Neural cell (in vitro differentiated cells): Measurements from ENCODE around the gene SNRNP200. TPM values are rescaled to one million over a fixed set of nuclear protein-coding genes. Genes with fewer than 3 reads are reported as not detected.

Experiments used
- H2AFZ ChIP-seq: fragments of 200-600, 300-800 bp; sonication (generic), shearing (Covaris generic); 2 replicates; pipeline ENCODE4 v1.6.0; 2014; ENCODE audit warnings: low read depth, mild to moderate bottlenecking, antibody characterized with exemption, low read length, moderate library complexity
- H3F3A ChIP-seq: fragments of 200-600 bp; shearing (Covaris generic); 2 replicates; pipeline ENCODE4 v1.6.1; 2016; ENCODE audit warnings: mild to moderate bottlenecking, moderate library complexity, mixed read lengths, antibody characterized with exemption, low read length; ENCODE audit not compliant: insufficient read depth, poor library complexity, severe bottlenecking
- H3K27ac ChIP-seq: fragments of 200-600, 300-800 bp; sonication (generic), shearing (Covaris generic); 2 replicates; pipeline ENCODE4 v1.5.1; 2014; ENCODE audit warnings: mild to moderate bottlenecking, low read length, moderate library complexity
- H3K27me3 ChIP-seq: fragments of 300-800, 200-600 bp; sonication (generic), shearing (Covaris generic); 2 replicates; pipeline ENCODE4 v1.6.0; 2014; ENCODE audit warnings: mild to moderate bottlenecking, low read depth, low read length, moderate library complexity; ENCODE audit not compliant: insufficient read depth
- H3K36me3 ChIP-seq: fragments of 300-800, 200-600 bp; sonication (generic), shearing (Covaris generic); 2 replicates; pipeline ENCODE4 v1.5.1; 2014; ENCODE audit warnings: mild to moderate bottlenecking, antibody characterized with exemption, low read length, moderate library complexity; ENCODE audit not compliant: insufficient read depth
- H3K4me2 ChIP-seq: fragments of 300-800, 200-600 bp; sonication (generic), shearing (Covaris generic); 2 replicates; pipeline ENCODE4 v1.6.0; 2014; ENCODE audit warnings: mild to moderate bottlenecking, low read length
- H3K4me3 ChIP-seq: fragments of 300-800, 200-600 bp; sonication (generic), shearing (Covaris generic); 2 replicates; pipeline ENCODE4 v1.5.1; 2014; ENCODE audit warnings: mild to moderate bottlenecking, low read length, moderate library complexity
- H3K79me2 ChIP-seq: fragments of 200-600 bp; shearing (Covaris generic); replicated peaks from 2 replicates; pipeline ENCODE4 v1.6.0; 2014; ENCODE audit warnings: mild to moderate bottlenecking, low read length, moderate library complexity; ENCODE audit not compliant: insufficient read depth
- H3K9ac ChIP-seq: fragments of 300-800, 200-600 bp; sonication (generic), shearing (Covaris generic); 2 replicates; pipeline ENCODE4 v1.6.1; 2016; ENCODE audit warnings: mild to moderate bottlenecking, low read length, mixed read lengths
- H3K9me2 ChIP-seq: fragments of 200-600 bp; shearing (Covaris generic); 2 replicates; pipeline ENCODE4 v1.6.1; 2016; ENCODE audit warnings: mild to moderate bottlenecking, low read length, mixed read lengths; ENCODE audit not compliant: insufficient read depth
- H3K9me3 ChIP-seq: fragments of 200-600, 300-800 bp; sonication (generic), shearing (Covaris generic); 2 replicates; pipeline ENCODE4 v1.6.1; 2016; ENCODE audit warnings: mild to moderate bottlenecking, mixed run types, low read length, moderate library complexity, mixed read lengths
- H4K20me1 ChIP-seq: fragments of 200-600 bp; shearing (Covaris generic); 2 replicates; pipeline ENCODE4 v1.6.1; 2016; ENCODE audit warnings: mild to moderate bottlenecking, mixed run types; ENCODE audit not compliant: insufficient read depth
- EP300 ChIP-seq: fragments of 450-650 bp; conservative IDR thresholded peaks from 2 replicates; pipeline ENCODE4 v1.6.1; 2014; ENCODE audit warnings: antibody characterized with exemption, mild to moderate bottlenecking, moderate library complexity; ENCODE audit not compliant: poor library complexity, severe bottlenecking
- EZH2 ChIP-seq: fragments of 200-600, 300-800 bp; shearing (Covaris generic), sonication (generic); IDR thresholded peaks from 2 replicates; pipeline ENCODE4 v1.6.1; 2014; ENCODE audit warnings: antibody characterized with exemption, low read length, borderline replicate concordance, mild to moderate bottlenecking; ENCODE audit not compliant: insufficient read depth, poor library complexity, severe bottlenecking
- MXI1 ChIP-seq: fragments of 450-650 bp; conservative IDR thresholded peaks from 2 replicates; pipeline ENCODE4 v1.6.1; 2014; ENCODE audit warnings: antibody characterized with exemption, mild to moderate bottlenecking; ENCODE audit not compliant: poor library complexity, severe bottlenecking
- POLR2AphosphoS5 ChIP-seq: IDR thresholded peaks from 2 replicates; pipeline ENCODE4 v1.6.1; 2012
- RAD21 ChIP-seq: fragments of 450-650 bp; conservative IDR thresholded peaks from 2 replicates; pipeline ENCODE4 v1.6.1; 2014; ENCODE audit warnings: antibody characterized with exemption, mild to moderate bottlenecking, moderate library complexity
- REST ChIP-seq: IDR thresholded peaks from 2 replicates; pipeline ENCODE4 v1.6.1; 2012; ENCODE audit warnings: borderline replicate concordance
- SMC3 ChIP-seq: fragments of 450-650 bp; conservative IDR thresholded peaks from 2 replicates; pipeline ENCODE4 v1.6.1; 2014; ENCODE audit warnings: antibody characterized with exemption, mild to moderate bottlenecking, moderate library complexity; ENCODE audit not compliant: poor library complexity
- TAF1 ChIP-seq: IDR thresholded peaks from 2 replicates; pipeline ENCODE4 v1.6.1; 2012; ENCODE audit warnings: low read depth
- polyA plus RNA-seq: library from polyadenylated mRNA; depleted of rRNA; stranded (reverse); fragments of >200 nt; gene quantifications from 2 replicates; pipeline ENCODE4 v1.2.3, GENCODE V29; 2014
- TF ChIP-seq, protein P1 (sequence below): fragments of 450-650 bp; IDR thresholded peaks from 2 replicates; pipeline ENCODE4 v1.5.1; 2014; ENCODE audit warnings: antibody characterized with exemption, mild to moderate bottlenecking, moderate library complexity; ENCODE audit not compliant: poor library complexity, severe bottlenecking

Gene SNRNP200
- polyA plus RNA-seq, 1 donor from 2014 or later, result 70.4 TPM

- Histone ChIP-seq H3K9ac (no peak overlapping the region), H3F3A (no peaks in the 10 kb centered on the region), H3K4me3 (no peak overlapping the region), H3K27ac (no peak overlapping the region), H3K36me3 (no peaks in the 10 kb centered on the region), H3K9me3 (no peaks in the 10 kb centered on the region), H3K4me2 (no peak overlapping the region), H4K20me1 (no peaks in the 10 kb centered on the region), H3K27me3 (no peaks in the 10 kb centered on the region), H3K79me2 (no peaks in the 10 kb centered on the region), H3K9me2 (no peaks in the 10 kb centered on the region), H2AFZ (no peak overlapping the region)
- TF ChIP-seq MXI1 (no peak), RAD21 (no peak), EP300 (no peak), REST (no peak), EZH2 (no peak), POLR2AphosphoS5 (no peak), SMC3 (no peak), TAF1 (no peak)
- TF ChIP-seq, protein P1, sequence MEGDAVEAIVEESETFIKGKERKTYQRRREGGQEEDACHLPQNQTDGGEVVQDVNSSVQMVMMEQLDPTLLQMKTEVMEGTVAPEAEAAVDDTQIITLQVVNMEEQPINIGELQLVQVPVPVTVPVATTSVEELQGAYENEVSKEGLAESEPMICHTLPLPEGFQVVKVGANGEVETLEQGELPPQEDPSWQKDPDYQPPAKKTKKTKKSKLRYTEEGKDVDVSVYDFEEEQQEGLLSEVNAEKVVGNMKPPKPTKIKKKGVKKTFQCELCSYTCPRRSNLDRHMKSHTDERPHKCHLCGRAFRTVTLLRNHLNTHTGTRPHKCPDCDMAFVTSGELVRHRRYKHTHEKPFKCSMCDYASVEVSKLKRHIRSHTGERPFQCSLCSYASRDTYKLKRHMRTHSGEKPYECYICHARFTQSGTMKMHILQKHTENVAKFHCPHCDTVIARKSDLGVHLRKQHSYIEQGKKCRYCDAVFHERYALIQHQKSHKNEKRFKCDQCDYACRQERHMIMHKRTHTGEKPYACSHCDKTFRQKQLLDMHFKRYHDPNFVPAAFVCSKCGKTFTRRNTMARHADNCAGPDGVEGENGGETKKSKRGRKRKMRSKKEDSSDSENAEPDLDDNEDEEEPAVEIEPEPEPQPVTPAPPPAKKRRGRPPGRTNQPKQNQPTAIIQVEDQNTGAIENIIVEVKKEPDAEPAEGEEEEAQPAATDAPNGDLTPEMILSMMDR, result no peak
Measured at GRCh38 chr2:96241227-96241626, 64.1 kb downstream of the SNRNP200 start.

DNA sequence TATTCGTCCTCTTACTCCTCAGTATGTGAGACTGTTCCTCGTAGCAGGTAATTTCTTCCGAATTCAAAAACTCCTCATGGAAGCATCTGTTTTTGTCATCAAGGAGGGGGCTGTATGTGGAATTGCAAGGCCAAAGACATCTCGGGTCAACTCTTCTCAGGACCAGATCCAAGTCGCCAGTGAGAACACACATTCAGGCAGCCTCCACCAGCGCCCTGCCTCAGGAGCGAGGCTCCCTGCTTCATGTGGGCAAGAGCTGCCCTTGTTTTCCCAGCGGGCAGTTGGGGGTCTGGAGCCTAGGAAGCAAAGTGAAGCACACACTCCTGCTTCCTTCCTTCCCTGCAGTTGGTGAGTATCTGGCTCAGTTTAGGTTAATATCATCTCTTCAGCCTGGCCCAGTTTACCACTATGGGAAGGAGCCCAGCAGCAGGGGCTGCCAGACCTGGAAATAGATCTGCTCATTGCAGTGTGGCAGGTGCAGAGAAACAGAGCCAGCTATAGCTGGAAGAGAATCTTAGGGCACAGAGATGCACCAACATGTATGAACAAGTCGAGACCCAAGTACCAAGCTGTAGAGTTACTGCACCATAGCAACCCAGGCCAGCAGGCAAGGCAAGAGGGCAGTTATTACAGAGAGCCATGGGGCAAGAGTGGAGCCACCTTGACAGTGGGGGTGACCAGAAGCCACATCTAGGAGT, 64.9 kb downstream of the SNRNP200 start:
- H3K9me2 ChIP-seq, result no peaks in the 10 kb centered on the region
- no peak overlapping the region for H3K27ac ChIP-seq
- H3K36me3 ChIP-seq, result no peaks in the 10 kb centered on the region
- no peak overlapping the region for H3K4me2 ChIP-seq
- no peaks in the 10 kb centered on the region for H4K20me1 ChIP-seq
- H2AFZ ChIP-seq, result no peak overlapping the region
- H3K9me3 ChIP-seq, result no peaks in the 10 kb centered on the region
- H3F3A ChIP-seq, result no peaks in the 10 kb centered on the region
- TF ChIP-seq POLR2AphosphoS5 (no peak), EZH2 (no peak), REST (no peak), EP300 (no peak), TAF1 (no peak), RAD21 (no peak), MXI1 (no peak)
- TF ChIP-seq, protein P1, result no peak
- no peak overlapping the region for H3K9ac ChIP-seq
- no peaks in the 10 kb centered on the region for H3K79me2 ChIP-seq
- H3K27me3 ChIP-seq, result no peaks in the 10 kb centered on the region
- H3K4me3 ChIP-seq, result no peak overlapping the region
